GM10266 (cell line): ENCODE results near the gene FCN1.

Experiments used
- DNase-seq: peaks from one replicate; pipeline ENCODE4 v3.0.0; 2012; ENCODE audit errors: extremely low spot score
- TF ChIP-seq, protein P1 (sequence below): IDR thresholded peaks from 2 replicates; pipeline ENCODE4 v1.5.1; 2012; ENCODE audit warnings: mild to moderate bottlenecking, low read depth; ENCODE audit not compliant: control insufficient read depth, insufficient read depth; ENCODE audit errors: missing control alignments

FCN1 gene

DNA sequence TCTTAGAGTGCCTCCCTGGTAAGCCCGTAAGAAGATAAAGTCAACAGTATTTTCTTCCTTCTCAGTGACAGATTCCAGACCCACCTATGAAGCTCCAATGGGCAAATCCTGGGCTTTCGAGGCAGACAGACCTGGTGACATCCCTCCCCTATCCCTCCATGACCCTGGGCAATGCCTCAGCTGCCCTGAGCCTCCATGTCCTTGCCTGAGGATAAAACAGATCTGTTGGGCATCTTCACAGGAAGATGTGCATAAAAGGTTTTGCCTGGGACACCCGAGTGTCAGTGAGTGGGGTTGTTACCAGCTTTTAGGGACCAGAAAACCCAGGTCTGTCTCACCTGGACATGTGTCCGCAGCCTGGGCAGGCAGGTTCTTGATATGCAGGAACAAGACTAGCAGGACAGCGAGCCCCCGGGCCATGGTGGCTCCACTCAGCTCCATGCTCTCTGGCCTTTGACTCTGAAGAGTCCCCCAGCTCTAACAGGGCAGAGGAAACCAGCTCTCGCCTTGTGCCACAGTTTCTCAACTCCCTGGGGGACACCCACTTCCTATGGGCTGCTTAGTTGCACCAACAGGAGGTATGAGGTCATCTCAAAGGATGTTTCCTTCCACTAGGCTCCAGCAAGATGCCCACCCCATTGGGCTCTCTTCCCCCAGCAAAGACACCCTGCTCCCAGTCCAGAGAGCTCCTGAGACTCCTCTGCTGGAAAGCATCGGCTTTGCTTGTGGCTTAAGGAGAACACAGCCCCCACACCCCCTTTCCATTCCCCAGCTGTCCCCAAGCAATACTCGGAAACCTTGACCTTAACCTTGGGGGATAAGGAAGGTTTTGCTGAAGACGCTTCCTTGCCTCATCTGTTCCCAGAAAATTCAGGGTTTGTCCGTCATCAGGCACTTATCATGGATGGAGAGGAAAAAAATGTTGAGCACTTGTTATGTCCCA is at the start of gene FCN1:
TSS of gene FCN1 (minus strand) at position 482 of the 943 bp plus-strand sequence. CDS start at position 441, 41 bp downstream.
- DNase-seq = no peak
- TF ChIP-seq, protein P1, sequence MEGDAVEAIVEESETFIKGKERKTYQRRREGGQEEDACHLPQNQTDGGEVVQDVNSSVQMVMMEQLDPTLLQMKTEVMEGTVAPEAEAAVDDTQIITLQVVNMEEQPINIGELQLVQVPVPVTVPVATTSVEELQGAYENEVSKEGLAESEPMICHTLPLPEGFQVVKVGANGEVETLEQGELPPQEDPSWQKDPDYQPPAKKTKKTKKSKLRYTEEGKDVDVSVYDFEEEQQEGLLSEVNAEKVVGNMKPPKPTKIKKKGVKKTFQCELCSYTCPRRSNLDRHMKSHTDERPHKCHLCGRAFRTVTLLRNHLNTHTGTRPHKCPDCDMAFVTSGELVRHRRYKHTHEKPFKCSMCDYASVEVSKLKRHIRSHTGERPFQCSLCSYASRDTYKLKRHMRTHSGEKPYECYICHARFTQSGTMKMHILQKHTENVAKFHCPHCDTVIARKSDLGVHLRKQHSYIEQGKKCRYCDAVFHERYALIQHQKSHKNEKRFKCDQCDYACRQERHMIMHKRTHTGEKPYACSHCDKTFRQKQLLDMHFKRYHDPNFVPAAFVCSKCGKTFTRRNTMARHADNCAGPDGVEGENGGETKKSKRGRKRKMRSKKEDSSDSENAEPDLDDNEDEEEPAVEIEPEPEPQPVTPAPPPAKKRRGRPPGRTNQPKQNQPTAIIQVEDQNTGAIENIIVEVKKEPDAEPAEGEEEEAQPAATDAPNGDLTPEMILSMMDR = no peak

DNA sequence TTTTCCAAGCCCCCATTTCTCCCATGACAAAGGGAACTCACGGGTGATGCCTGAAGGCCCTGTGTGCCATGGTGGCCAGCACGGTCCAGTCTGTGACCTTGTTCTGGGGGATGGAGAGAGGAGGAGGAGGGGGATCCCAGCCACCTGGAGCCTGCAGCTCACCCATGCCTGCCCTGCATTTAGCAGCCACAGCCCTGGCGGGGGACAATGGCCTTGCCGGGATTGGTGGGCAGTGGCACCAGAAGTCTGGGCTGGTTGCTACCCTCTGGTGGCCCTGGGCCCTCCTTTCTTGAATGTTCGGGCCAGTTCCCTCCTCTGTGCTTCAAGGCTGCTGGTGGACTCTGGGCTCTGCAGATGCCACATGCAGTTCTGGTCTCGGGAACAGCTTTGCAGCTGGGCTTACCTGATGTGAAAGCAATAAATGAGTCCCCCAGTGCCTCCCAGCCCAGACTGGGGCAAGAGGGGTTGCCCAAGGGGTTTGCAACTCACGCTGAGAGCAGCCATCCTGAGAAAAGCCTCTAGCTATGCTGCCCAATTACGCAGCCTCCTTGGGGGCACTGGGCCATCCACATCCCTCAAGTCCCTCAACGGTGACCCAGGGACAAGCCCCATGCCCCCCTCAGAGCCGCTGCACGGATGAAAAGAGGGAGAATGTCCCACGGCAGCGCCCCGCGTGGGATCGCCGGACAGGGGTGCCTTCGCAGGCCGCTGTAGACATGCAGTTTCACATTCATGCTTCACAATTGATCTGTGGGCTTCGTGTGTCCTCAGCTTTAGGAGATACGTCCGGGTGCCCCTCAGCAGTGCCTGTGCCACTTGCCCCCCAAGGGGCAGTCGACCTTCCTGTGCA is 49.2 kb upstream of the FCN1 start:
- TF ChIP-seq, protein P1 = no peak
- no peak for DNase-seq

DNA sequence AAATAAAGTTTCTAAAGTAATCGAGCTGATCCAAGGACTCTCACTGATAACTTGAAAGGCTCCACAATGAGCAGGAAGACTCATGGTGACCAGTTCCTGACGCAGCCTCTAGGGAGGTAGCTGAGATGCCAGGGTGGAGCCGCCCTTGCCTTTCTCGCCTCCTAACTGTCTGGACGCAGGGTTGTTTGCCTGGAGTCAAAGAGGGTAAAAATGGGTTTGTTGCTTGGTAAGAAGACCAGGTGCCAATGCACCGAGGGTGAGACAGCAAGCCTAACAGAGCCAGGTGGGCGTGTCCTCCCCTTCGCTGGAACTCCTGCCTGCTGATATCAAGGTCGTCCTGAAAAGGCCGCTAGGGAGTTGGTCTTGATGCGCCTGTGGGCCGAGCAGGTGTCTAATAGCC is 48.6 kb upstream of the FCN1 start:
- DNase-seq = no peak
- TF ChIP-seq, protein P1 = no peak

DNA sequence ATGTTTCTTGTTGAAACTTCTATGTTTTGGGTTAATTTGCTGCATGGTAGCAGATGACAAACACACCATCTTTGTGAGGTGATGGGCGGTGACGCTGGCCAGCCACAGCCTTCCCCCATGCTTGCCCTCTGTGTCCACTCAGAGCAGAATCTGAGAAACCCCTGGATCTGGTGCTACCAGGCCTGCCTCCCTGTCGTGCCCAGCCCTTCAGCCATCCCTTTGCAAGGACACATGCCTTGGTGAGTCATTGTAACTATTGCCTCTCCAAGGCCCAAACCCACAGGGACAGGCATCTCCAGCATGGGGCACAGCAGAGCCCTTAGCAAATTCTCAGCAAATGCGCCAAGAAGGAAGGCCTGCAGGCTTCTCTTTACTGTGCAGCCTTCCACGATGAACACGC is 48.1 kb upstream of the FCN1 start:
- DNase-seq = no peak
- TF ChIP-seq, protein P1 = no peak

DNA sequence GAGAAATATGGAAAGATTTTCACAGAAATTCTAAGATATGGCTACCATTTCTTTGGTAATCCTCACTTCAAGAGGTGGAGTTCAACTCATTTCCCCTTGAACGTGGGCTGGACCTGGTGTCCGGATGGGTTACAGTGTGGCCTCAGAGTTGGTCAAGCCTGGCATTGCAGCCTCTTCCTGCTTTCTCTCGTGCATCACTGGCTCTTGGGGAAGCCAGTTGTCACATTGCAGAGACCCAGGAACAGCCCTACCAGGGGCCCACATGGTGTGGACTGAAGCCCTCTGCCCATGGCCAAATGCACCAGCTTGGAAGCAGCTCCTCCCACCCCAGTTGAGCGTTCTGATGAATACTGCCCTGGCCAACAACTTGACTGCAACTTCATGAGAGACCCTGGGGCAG is 47.7 kb upstream of the FCN1 start:
- TF ChIP-seq, protein P1 = no peak
- no peak for DNase-seq

DNA sequence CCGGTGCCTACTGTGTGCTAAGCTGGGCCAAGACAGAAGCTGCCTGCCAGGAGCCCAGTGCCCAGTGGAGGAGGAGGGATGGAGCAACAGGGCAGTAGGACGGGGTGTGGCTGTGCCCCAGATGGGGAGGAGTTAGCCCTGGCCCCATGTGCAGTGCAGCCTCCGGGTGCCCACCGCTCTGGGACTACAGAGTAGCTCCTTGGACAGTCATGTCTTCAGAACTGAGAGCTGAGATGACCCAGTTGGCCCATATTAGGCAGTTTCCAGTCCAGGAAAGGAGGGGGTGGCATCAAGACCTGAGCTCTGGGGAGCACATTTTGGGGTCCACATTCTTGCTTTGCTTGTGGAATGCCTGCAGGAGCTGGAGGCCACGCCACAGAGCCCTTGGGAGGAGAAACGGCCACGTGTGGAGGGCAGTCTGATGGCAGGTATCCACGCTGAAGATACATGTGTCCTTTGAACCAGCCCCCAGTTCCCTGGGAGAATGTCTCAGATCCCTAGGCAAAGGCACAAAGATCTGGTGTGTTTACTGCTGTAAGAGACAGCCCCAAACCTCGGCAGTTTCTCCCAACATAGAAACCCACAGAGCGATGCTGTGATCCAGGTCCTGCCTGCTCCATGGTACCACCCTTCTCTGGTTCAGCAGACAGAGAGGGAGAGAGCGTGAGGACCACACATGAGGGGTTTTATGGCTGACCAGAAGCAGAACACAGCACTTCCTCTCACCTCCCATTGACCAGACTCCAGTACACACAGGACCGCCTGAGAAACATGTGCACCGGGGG is 46.8 kb upstream of the FCN1 start:
- no peak for DNase-seq
- TF ChIP-seq, protein P1 = no peak
